Measurements from ENCODE around the gene SCG5.

SCG5 gene

DNA sequence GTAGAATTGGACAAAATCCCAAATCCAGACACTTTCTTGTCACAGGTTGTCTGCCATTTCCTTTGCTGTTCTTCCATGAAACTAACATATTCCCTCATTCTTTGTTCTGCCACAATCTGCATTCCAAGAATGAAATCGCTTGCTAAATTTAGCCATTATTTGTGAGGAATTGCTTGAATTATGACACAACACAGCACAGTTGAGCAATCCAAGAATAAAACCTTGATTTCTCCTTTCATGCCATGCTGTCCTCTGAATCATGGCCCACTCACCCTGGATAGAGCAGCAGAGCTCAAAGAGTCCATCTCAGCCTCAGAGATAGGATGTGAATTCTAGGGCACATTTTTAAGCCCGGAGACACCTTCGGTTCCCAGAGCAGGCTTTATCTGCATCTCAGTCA is 41.1 kb downstream of the SCG5 start:
- H3K4me3 ChIP-seq (ENCODE audit: low read depth, low read length) = no peak overlapping the region
- in situ Hi-C loops (cut with HindIII; ENCODE audit: low sequenced_read_pairs) = no loop called here
- TF ChIP-seq, protein P1, sequence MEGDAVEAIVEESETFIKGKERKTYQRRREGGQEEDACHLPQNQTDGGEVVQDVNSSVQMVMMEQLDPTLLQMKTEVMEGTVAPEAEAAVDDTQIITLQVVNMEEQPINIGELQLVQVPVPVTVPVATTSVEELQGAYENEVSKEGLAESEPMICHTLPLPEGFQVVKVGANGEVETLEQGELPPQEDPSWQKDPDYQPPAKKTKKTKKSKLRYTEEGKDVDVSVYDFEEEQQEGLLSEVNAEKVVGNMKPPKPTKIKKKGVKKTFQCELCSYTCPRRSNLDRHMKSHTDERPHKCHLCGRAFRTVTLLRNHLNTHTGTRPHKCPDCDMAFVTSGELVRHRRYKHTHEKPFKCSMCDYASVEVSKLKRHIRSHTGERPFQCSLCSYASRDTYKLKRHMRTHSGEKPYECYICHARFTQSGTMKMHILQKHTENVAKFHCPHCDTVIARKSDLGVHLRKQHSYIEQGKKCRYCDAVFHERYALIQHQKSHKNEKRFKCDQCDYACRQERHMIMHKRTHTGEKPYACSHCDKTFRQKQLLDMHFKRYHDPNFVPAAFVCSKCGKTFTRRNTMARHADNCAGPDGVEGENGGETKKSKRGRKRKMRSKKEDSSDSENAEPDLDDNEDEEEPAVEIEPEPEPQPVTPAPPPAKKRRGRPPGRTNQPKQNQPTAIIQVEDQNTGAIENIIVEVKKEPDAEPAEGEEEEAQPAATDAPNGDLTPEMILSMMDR (IDR thresholded peaks at IDR 0.05; ENCODE audit: low read depth, low read length, missing control alignments) = no peak
- peak; percentile 79 for DNase-seq (ENCODE audit: low read depth)

DNA sequence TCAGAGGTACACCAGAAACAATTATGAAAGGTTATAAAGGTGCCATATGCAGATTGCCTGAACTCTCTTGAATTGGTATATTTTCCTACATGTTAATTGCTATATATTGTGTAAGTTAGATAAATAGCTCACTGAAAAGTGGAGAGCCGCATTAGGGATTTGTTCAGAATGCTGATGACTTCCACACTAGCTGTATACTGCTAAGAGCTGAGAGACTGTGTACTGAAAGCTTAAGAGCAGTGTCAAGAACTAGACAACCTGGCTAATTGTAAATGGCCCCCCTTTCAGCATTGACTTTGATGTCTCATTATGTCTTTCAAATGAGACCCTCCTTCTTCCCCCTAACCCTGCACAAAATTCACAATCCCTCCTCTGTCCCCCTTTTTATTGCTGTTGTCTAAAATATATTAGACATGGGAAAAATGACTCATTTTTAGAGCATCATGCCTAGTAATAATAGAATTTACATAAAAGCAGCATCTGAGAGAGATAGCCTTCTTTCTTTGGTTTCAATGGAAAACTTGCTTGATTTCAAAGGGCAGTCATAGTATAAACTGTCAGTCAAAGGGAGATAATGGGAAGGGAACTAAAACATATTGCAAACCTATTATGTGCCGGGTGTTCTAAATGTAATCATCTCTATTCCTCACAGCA is 41.6 kb downstream of the SCG5 start:
- in situ Hi-C loops (cut with HindIII; ENCODE audit: low sequenced_read_pairs) = no loop called here

GRCh38 chr15:32683906-32684584 is 42.5 kb downstream of the SCG5 start:
- H3K4me3 ChIP-seq (ENCODE audit: low read depth, low read length) = no peak overlapping the region
- DNase-seq (ENCODE audit: low read depth) = peak; percentile 96
- in situ Hi-C loops (cut with HindIII; ENCODE audit: low sequenced_read_pairs) = no loop called here
- TF ChIP-seq, protein P1 (IDR thresholded peaks at IDR 0.05; ENCODE audit: low read depth, low read length, missing control alignments) = no peak

More for the DNA sequence above, 41.6 kb downstream of the SCG5 start:
- TF ChIP-seq, protein P1 (IDR thresholded peaks at IDR 0.05; ENCODE audit: low read depth, low read length, missing control alignments) = no peak
- DNase-seq (ENCODE audit: low read depth) = no peak
- no peak overlapping the region for H3K4me3 ChIP-seq (ENCODE audit: low read depth, low read length)

DNA sequence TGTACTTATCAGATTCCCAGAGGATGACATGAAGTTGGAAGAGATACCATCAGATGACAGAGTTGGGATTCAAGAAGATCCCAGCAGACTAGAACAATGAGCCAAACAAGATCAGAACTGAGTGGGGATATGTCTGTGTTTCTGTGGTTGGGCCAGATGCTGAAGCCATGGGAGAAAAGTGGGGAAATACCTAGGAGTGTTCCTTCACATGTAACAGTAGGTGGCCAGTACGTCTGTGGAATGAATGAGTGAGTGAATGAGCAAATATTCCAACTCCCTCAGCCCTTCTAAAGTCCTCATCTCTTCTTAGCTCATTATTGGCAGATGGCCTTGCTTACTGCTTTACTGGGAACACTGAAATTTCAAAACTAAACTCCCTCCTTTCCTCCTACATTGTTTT is 44.1 kb downstream of the SCG5 start:
- no peak for DNase-seq (ENCODE audit: low read depth)
- no peak overlapping the region for H3K4me3 ChIP-seq (ENCODE audit: low read depth, low read length)
- TF ChIP-seq, protein P1 (IDR thresholded peaks at IDR 0.05; ENCODE audit: low read depth, low read length, missing control alignments) = no peak
- in situ Hi-C loops (cut with HindIII; ENCODE audit: low sequenced_read_pairs) = no loop called here

GRCh38 chr15:32687556-32687955 is 46.0 kb downstream of the SCG5 start:
- TF ChIP-seq, protein P1 (IDR thresholded peaks at IDR 0.05; ENCODE audit: low read depth, low read length, missing control alignments) = no peak
- DNase-seq (ENCODE audit: low read depth) = no peak
- in situ Hi-C loops (cut with HindIII; ENCODE audit: low sequenced_read_pairs) = no loop called here

DNA sequence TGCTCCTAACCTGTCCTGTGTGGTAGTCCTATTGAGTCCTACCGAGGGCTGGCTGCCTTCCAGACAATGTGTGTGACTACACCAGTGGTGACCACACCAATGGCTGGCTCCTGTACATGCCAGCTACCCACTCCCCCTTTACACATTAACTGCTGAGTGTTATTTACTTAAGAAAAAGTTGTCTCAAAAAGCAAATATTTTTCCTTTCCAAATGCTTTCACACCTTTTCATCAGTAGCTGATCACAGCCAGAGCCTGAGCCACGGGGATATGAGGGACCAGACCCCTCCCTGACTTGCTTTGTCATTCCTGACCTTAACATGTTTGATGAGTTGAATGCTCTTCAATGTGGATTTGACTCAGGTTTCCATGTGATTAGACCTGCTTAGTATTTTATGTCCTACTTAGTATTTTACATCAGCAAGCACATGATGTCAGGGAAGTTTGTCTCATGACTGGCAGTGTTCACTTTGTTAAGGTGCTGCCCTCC is 46.7 kb downstream of the SCG5 start:
- in situ Hi-C loops (cut with HindIII; ENCODE audit: low sequenced_read_pairs) = no loop called here
- TF ChIP-seq, protein P1 (IDR thresholded peaks at IDR 0.05; ENCODE audit: low read depth, low read length, missing control alignments) = no peak
- no peak for DNase-seq (ENCODE audit: low read depth)
- no peak overlapping the region for H3K4me3 ChIP-seq (ENCODE audit: low read depth, low read length)

More at GRCh38 chr15:32687556-32687955, 46.0 kb downstream of the SCG5 start:
- no peak overlapping the region for H3K4me3 ChIP-seq (ENCODE audit: low read depth, low read length)

Data from astrocyte of the cerebellum (primary cell).